ENCODE results near the gene HES1. TPM values are rescaled to one million over a fixed set of nuclear protein-coding genes. Genes with fewer than 3 reads are reported as not detected.

Gene HES1
- total and polyA plus RNA-seq, 9 of the 15 experiments (the other 6 are each of a cell fraction or from before 2014, with no cell fraction given): 3.4 to 37.0 (median 19.3) TPM

- TF ChIP-seq MECOM (CRISPR knock-in tag; IDR thresholded peaks at IDR 0.05) (no peak), MAX (CRISPR knock-in tag; IDR thresholded peaks at IDR 0.05) (no peak), ZNF316 (IDR thresholded peaks at IDR 0.05) (peak; percentile 42), PHB2 (IDR thresholded peaks at IDR 0.05; ENCODE audit: low read depth) (no peak), E2F3 (CRISPR knock-in tag; IDR thresholded peaks at IDR 0.05) (no peak), E2F1 (CRISPR knock-in tag; IDR thresholded peaks at IDR 0.05) (no peak)
- BruUV-seq (replicated peaks): no TSS peak
- no peaks in the 10 kb centered on the region for H3K9me3 ChIP-seq (replicated peaks; ENCODE audit: control insufficient read depth, insufficient read depth, low read depth, low read length)
- ChIA-PET POLR2A (interaction anchor here (1.3 kb wide), 1 partner anchor 10 kb away, joined by 4 read pairs; no protein-coding TSS in a partner anchor), CTCF (ENCODE audit: low intra/inter-chr PET ratio) (no interaction called here)
- intact Hi-C loops (cut with micrococcal nuclease) (no loop called here), in situ Hi-C loops (cut with MboI) (no loop called here)
- peaks cover 18 to 19% of the 10 kb centered on the region in 2 experiments for H3K4me1 ChIP-seq (replicated peaks in 1 of 2; ENCODE audit: control insufficient read depth in 2 of 2, insufficient read depth in 2 of 2, low read length in 2 of 2)
- DNase-seq (ENCODE audit: extremely low read depth in 1 of 4, low spot score in 3 of 4) (no peak), ATAC-seq (no peak), FAIRE-seq (no peak)
- no peak overlapping the region for H3K4me2 ChIP-seq (ENCODE audit: insufficient read depth, low read length)
- no peaks in the 10 kb centered on the region for H4K20me1 ChIP-seq (replicated peaks; ENCODE audit: control insufficient read depth, insufficient read depth, low read length)
- H3K27me3 ChIP-seq (ENCODE audit: control insufficient read depth in 2 of 2, insufficient read depth in 2 of 2, low read length in 2 of 2): no peaks in the 10 kb centered on the region
- H3K9me1 ChIP-seq (ENCODE audit: control insufficient read depth, insufficient read depth, low read length): no peaks in the 10 kb centered on the region
- H2AFZ ChIP-seq (ENCODE audit: low read depth, low read length): peak overlapping the region; percentile 83
- no peaks in the 10 kb centered on the region for H3K79me2 ChIP-seq (ENCODE audit: control insufficient read depth, insufficient read depth, low read length)
- H3K27ac ChIP-seq (ENCODE audit: extremely low read depth, low read depth, low read length): no peak overlapping the region; the same call in 2 of the 3 replicates
- H3K9ac ChIP-seq (ENCODE audit: insufficient read depth in 1 of 2, low read depth in 2 of 2, low read length in 2 of 2): no peak overlapping the region
- no peaks in the 10 kb centered on the region for H3K36me3 ChIP-seq (ENCODE audit: control insufficient read depth, insufficient read depth, low read length)
- WGBS (ENCODE audit: insufficient coverage, low coverage, missing lambda C conversion rate): 78% methylated on average over 17 of the region's 18 CpGs
- no peak overlapping the region for H3K4me3 ChIP-seq
Measured at GRCh38 chr3:194176274-194176991, 40.5 kb downstream of the HES1 start.
